ENCODE data around the gene CCDC192. TPM values are rescaled to one million over a fixed set of nuclear protein-coding genes. Genes with fewer than 3 reads are reported as not detected.

CCDC192 gene
- total and polyA plus RNA-seq, 2 donors (not counting 3 experiments of a cell fraction or from before 2014, with no cell fraction given): not detected

DNA sequence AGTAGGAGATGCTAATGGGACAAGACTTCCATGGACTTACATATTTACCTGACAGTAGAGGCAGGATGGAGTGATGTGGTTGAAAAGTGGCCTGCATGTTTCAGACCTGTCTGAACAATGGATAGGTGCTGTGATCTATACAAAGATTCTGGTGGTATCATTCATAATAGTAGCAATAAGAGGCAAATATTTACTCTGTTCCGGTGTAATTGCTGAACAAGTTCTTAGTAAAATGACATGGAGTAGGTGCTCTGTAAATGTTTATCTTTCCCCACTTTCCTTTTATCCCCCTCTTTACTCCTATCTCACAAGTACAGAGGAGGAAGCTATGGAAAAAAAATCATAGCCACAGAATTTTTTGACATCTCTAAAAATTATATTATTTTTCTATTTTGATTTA lies 221.4 kb downstream of the CCDC192 start:
- no TSS peak for BruUV-seq (replicated peaks)
- Histone ChIP-seq H4K20me1 (replicated peaks; ENCODE audit: control insufficient read depth, extremely low read depth, insufficient read depth, low read length) (no peaks in the 10 kb centered on the region), H3K27ac (ENCODE audit: insufficient read depth, low read depth, low read length) (no peak overlapping the region), H3K4me3 (replicated peaks in 1 of 3; ENCODE audit: insufficient read depth in 1 of 3, low read depth in 1 of 3, low read length in 3 of 3) (no peak overlapping the region), H3K9ac (replicated peaks; ENCODE audit: extremely low read depth, insufficient read depth, low read length) (no peak overlapping the region), H3K36me3 (ENCODE audit: control insufficient read depth in 2 of 2, extremely low read depth in 1 of 2, insufficient read depth in 2 of 2, low read length in 2 of 2) (no peaks in the 10 kb centered on the region), H3K79me2 (ENCODE audit: control insufficient read depth, insufficient read depth, low read length) (no peaks in the 10 kb centered on the region), H3K4me1 (ENCODE audit: control insufficient read depth, extremely low read depth, insufficient read depth, low read length) (peaks cover 6% of the 10 kb centered on the region), H3K27me3 (ENCODE audit: control insufficient read depth in 2 of 2, insufficient read depth in 2 of 2, low read length in 2 of 2) (no peaks in the 10 kb centered on the region), H3K9me1 (replicated peaks; ENCODE audit: control insufficient read depth, extremely low read depth, insufficient read depth, low read length) (no peaks in the 10 kb centered on the region), H3K9me3 (replicated peaks; ENCODE audit: control insufficient read depth, insufficient read depth, low read length) (no peaks in the 10 kb centered on the region), H3K4me2 (ENCODE audit: insufficient read depth, low read length) (no peak overlapping the region), H2AFZ (ENCODE audit: low read depth, low read length) (no peak overlapping the region)
- dilution Hi-C loops (cut with MboI; ENCODE audit: extremely low pct_ligation_motif_present, low sequenced_read_pairs) (no loop called here), intact Hi-C loops (cut with micrococcal nuclease) (loop anchor here (5.0 kb wide), 1 partner anchor 943 kb away; no protein-coding TSS in a partner anchor)
- DNase-seq (ENCODE audit: low read depth, low spot score): no peak
- TF ChIP-seq, protein P1, sequence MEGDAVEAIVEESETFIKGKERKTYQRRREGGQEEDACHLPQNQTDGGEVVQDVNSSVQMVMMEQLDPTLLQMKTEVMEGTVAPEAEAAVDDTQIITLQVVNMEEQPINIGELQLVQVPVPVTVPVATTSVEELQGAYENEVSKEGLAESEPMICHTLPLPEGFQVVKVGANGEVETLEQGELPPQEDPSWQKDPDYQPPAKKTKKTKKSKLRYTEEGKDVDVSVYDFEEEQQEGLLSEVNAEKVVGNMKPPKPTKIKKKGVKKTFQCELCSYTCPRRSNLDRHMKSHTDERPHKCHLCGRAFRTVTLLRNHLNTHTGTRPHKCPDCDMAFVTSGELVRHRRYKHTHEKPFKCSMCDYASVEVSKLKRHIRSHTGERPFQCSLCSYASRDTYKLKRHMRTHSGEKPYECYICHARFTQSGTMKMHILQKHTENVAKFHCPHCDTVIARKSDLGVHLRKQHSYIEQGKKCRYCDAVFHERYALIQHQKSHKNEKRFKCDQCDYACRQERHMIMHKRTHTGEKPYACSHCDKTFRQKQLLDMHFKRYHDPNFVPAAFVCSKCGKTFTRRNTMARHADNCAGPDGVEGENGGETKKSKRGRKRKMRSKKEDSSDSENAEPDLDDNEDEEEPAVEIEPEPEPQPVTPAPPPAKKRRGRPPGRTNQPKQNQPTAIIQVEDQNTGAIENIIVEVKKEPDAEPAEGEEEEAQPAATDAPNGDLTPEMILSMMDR (IDR thresholded peaks at IDR 0.05; ENCODE audit: extremely low read depth in 1 of 2, insufficient read depth in 1 of 2, low read depth in 1 of 2, low read length in 2 of 2): no peak
- TF ChIP-seq POLR2A (IDR thresholded peaks at IDR 0.05; ENCODE audit: low read depth, low read length) (no peak), MYC (IDR thresholded peaks at IDR 0.05; ENCODE audit: low read depth, low read length) (no peak), JUN (IDR thresholded peaks at IDR 0.05; ENCODE audit: borderline replicate concordance, insufficient read depth, insufficient read length, low read depth) (no peak), GATA2 (IDR thresholded peaks at IDR 0.05; ENCODE audit: insufficient read depth, insufficient read length, low read depth, low read length) (no peak), POLR2AphosphoS5 (IDR thresholded peaks at IDR 0.05; ENCODE audit: insufficient read depth, low read depth, low read length) (no peak), EZH2 (IDR thresholded peaks at IDR 0.05; ENCODE audit: borderline replicate concordance, low read depth, low read length, severe bottlenecking) (no peak), FOS (IDR thresholded peaks at IDR 0.05; ENCODE audit: borderline replicate concordance, insufficient read depth, low read length) (no peak)
- TF ChIP-seq, protein P2, sequence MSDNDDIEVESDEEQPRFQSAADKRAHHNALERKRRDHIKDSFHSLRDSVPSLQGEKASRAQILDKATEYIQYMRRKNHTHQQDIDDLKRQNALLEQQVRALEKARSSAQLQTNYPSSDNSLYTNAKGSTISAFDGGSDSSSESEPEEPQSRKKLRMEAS (IDR thresholded peaks at IDR 0.05; ENCODE audit: insufficient read depth, insufficient read length): no peak
- ChIA-PET POLR2A (no interaction called here), CTCF (no interaction called here)
- FAIRE-seq: peak; percentile 28

Data from endothelial cell of umbilical vein (primary cell).